HT-29 (cell line): Measurements from ENCODE around the gene PLAAT2. TPM values are rescaled to one million over a fixed set of nuclear protein-coding genes. Genes with fewer than 3 reads are reported as not detected.

Experiments
- DNase-seq: peaks from one replicate; pipeline ENCODE4 v3.0.0-alpha.2; 2015; ENCODE audit warnings: low spot score
- total RNA-seq: library from RNA; depleted of rRNA; stranded (reverse); fragments of >200 nt; shearing (Covaris generic); gene quantifications from 2 replicates; pipeline ENCODE4 v1.2.3, GENCODE V29; 2014; rRNA removed

PLAAT2 gene
- total RNA-seq, 1 experiment from 2014 or later: 4.2 TPM

DNA sequence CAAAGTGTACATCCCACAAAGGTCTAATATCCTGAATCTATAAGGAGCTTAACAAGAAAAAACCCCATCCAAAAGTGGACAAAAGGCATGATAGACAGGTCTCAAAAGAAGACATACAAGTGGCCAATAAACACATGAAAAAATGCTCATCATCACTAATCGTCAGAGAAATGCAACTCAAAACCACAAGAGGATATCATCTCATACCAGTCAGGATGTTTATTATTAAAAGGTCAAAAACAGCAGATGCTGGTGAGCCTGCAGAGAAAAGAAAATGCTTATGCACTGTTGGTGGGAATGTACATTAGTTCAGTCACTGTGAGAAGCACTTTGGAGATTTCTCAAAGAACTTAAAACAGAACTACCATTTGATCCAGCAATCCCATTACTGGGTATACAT lies 44.6 kb downstream of the PLAAT2 start:
- no peak for DNase-seq

DNA sequence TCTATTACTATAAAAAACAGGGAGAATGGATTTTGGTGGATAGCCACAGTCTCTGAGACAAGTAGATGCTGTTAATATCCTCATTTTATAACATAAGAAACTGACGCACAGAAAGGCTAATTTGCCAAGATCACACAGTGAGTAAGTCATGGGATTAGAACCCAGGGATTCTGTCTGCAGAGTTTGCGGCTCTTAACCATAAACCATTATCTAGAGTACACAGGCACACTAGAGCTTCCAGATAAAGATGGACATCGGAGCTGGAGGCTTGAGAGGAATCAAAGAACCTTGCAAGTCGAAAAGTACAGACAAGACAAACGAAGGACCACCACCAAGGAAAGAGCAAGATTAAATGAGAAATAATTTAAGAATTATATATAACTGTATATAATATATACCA lies 46.0 kb downstream of the PLAAT2 start:
- DNase-seq: no peak

DNA sequence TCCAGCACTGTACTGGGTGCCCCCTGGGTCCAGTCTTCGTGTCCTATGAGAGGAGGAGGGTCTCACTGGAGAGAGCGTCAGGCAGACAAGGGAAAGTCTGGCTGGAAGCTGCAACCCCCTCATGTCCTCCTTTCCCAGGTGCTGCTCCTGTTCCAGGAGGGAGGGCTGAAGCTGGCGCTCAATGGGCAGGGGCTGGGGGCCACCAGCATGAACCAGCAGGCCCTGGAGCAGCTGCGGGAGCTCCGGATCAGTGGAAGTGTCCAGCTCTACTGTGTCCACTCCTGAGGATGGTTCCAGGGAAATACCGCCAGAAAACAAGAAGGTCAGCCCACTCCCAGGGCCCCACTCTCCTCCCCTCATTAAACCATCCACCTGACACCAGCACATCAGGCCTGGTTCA lies 47.1 kb downstream of the PLAAT2 start:
- no peak for DNase-seq

DNA sequence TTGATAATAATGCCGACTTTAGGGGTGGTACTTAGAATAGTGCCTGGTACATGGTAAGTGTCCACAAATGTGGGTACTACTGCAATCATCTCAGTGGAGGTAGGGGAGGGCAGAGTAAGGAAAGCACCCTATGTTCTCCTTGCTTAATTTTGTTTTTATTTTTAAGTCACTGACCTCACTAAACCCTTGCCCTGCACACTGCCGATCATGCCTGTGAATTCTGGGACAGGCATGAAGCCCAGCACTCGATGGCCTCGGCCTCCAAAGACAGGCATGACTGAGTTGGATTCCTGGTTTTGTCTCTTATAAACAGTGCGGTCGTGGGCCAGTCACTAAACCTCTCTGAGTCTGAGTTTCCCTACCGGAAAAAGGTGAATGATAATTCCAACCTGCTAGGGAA lies 50.4 kb downstream of the PLAAT2 start:
- DNase-seq: no peak

DNA sequence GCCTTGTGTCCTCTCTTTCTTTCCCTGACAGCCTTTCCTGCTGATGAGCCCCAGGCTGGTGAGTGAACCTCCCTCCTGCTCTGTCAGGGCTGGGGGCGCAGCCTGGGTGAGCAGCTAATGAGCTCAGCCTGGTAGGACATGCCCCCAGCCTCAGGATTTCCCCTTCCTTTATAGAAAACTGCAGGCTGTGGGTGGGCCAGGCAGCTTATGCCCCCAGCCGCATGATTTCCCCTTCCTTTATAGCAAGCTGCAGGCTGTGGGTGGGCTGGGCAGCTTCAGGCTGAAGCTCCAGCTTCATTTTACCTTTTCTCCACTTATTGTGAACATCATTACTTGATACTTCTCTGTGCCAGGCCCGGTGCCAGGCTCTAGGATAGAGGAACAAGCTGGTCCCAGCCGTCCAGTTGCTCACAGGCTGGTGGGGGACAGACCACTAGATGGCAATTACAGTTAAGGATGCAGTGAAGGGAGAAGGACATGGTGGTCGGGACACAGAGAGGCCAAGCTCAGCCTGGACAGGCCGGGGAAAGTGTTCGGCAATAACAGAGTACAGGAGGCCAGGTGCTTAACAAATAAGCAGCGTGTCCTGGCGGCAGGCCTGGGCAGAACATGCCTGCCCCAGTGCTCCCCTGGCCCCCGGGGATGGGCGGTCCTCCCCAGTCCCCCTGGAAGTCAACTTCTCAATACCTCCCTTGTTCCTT lies 52.0 kb downstream of the PLAAT2 start:
- DNase-seq: no peak

DNA sequence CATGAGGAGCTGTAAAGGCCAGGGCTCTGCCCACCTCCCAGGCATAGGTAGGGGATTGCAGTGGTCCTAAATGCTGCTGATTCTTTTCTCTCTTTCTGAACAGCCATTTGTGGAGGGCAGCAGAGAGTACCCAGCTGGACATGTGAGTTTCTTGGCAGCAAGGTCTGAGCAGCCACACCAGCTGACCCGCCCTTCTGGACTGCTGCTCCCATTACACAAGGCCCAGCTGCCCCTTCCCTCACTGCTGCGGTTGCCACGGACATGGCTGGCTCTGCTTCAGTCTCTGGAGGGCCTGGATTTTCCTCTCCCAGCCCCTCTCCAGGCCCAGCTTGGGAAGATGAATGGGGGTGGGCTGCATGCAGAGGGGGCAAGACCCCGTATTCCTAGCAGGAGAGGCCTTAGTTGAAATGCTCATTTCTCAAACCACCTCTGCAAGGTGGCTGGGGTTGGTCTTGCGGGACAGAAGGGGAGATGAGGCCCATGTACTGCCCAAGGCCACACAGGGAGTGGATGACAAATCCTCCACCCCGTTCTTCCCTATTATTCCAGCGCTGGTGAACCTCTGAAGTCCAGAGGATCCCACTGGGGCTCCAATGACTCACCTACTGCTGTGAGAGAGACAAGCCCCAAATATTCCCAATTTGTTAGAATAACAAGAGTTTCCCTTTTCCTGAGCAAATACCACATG lies 52.7 kb downstream of the PLAAT2 start:
- DNase-seq: peak; percentile 73

DNA sequence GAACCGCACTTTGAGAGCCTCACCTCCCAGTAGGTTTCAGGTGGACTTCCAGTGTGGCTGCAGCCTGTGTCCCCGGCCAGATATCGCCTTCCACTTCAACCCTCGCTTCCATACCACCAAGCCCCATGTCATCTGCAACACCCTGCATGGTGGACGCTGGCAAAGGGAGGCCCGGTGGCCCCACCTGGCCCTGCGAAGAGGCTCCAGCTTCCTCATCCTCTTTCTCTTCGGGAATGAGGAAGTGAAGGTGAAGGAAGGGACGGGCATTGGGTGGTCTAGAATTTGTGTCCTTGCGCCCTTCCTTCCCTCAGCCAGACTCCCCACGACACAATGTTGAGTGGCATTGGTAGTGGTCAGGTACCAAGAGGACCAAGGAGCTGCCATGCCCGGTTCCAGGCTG lies 54.4 kb downstream of the PLAAT2 start:
- DNase-seq: no peak

DNA sequence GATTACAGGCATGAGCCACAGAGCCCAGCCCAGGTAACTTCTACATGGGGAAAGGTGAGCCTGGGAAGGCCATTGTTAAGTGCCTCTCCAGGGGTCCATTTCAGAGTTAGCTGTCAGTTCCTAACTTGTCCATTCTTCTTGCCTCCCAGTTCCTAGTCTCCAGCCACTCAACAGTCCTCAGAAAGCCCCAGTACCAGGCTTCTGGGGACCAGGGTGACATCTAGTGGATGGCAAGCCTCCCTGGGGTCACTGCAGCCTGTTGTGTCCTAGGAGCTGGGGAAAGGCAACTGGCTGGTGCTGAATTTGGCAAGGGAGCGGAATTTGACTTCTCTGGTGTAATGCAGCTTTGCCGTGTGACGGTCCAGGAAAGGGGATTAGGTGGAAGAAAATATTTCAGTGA lies 55.2 kb downstream of the PLAAT2 start:
- peak; percentile 91 for DNase-seq

DNA sequence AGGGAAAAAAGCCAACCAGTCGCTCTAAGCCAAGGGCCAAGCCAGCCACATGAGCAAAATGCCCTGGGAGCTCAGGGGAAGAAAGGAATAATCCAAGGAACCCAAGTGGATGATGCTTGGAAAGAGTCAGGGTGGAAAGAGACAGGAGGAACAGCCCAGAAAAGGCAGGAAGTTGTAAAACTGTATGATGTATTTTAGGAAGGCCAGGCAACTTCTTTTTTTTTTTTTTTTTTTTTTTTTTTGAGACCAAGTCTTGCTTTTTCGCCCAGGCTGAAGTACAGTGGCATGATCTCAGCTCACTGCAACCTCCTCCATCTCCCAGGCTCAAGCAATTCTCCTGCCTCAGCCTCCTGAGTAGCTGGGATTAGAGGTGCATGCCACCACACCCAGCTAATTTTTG lies 55.7 kb downstream of the PLAAT2 start:
- no peak for DNase-seq

DNA sequence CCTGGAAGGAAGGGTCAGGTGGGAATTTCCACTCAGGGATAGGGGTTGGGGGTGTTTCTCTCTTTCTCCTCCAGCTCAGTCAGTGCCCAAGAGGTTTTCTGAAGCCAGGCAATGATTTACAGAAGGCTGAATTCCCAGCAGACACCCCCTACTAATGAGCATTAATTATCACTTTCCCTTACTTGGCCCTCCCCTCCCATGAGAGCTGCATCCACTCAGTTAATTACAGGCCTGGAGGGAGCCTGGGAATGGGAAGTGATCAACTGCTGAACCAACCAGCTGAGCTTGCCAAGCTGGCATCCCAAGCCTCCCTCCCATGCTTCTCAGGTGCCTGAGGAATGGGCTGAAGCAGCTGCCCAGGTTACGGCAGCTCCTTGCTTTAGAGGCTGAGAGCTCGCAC lies 56.3 kb downstream of the PLAAT2 start:
- DNase-seq: no peak

DNA sequence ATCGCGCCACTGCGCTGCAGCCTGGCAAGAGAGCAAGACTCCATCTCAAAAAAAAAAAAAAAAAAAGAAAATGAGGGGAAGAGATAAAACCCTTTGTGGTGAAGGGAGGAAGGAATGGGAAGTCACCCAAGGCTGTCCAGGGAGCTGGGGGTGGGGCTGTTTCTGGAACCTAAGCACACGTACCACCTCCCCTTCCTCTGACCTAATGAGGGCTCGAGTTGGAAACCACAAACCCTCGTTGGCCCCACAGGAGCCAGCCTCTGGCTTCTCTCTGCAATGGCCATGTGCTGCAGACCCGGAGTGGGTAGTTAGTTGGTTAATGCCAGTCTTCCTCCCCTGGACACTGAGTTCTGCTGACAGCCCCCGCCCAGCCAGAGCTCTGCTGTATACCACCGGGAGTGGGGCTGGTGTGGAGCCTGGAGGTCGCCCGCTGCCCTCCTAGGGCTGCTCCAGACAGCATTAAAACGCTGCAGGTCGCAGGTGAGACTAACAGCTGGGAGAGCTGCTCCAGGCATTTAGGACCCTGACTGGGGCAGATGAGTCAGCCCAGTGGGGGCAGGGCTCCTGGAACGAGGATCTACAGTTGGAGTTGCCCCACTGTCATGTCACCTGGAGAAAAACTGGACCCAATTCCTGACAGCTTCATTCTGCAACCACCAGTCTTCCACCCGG lies 57.2 kb downstream of the PLAAT2 start, which contains the start of gene LGALS12:
LGALS12 (plus strand) TSS at position 228 of the 672 bp plus-strand sequence; CDS start at position 603, 375 bp downstream.
- DNase-seq: no peak

DNA sequence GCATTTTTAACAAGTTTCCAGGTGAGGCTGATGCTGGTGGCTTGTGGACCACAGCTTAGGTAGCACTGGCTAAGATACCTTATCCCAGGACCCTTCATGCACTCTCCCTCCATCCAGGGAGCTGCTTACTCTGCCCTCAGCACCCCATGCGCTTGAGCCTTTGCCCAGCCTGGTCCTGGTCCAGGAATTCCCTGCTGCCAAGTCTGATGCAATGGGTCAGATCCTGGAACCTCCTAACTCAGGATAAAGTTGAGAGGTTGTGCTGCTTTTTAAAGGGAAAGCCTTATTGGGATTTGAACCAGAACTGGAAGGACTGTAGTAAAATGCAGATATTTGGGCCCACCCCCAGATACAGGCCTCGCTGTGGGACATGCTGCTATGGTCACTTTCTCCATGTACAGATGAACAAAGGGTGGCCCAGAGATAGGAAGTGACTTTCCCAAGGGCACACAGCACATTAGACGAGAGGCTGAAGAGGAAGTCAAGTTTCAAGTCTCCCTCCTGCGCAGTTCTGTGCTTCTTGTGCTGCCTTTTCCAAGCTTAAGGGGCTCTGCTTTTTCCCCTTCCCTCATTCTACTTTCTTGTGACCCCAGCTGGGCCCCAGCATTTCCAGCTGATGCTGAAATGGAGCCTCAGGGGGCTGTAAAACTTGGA lies 58.1 kb downstream of the PLAAT2 start:
- DNase-seq: no peak

DNA sequence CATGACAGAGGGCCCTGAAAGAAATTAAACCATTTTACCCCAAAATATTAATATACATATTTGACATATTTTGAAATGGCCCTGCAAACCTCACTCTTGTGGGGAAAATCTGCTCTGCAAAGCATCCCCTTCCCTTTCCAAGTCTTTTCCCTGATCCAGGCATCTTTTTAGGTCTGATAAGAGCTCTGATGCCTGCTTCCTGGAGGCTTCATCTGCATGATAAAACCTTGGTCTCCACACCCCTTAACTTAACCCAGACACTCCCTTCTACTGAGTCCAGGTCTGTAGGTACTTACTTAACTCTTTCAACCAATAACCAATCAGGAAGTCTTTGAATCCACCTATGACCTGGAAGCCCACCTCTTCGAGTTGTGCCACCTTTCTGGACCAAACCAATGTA lies 59.1 kb downstream of the PLAAT2 start:
- DNase-seq: no peak

DNA sequence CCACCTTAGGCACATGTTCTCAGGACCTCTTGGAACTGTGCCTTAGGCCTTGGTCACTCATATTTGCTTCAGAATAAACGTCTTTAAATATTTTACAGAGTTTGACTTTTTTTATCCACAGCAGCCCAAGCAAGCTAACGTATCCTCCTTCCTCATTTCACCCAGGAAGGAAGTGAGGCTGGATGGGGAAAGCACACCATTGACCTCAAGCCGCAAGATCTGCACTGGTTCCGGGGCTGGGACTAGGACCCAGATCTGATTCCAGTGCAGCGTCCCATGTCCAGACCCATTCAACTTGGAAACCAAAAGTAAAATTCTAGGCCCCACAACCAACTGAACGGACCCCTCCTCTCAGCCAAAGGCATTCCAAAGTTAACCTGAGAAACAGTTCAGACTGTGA lies 59.7 kb downstream of the PLAAT2 start:
- DNase-seq: no peak

Other genes with a start within 250 kb of the PLAAT2 start
- 0.18 and 0.43 TPM in 2 replicates for gene SLC22A9, start 193.6 kb downstream of the PLAAT2 start, total RNA-seq
- gene PLAAT5, start 72.2 kb downstream of the PLAAT2 start, total RNA-seq: 0.21 and 0.79 TPM in 2 replicates
- not detected in 2 replicates for gene LGALS12, start 57.3 kb downstream of the PLAAT2 start, total RNA-seq
- gene PLAAT4, start 26.6 kb downstream of the PLAAT2 start, total RNA-seq: 61.8 and 73.6 TPM in 2 replicates
- gene PLAAT3, start 51.1 kb upstream of the PLAAT2 start, total RNA-seq: 324 and 325 TPM in 2 replicates
- 25.7 and 29.2 TPM in 2 replicates for gene ATL3, start 108.0 kb upstream of the PLAAT2 start, total RNA-seq
- gene RTN3, start 118.1 kb upstream of the PLAAT2 start, total RNA-seq: 84.2 and 89.2 TPM in 2 replicates
- 22.1 and 35.2 TPM in 2 replicates for gene ZFTA, start 205.4 kb upstream of the PLAAT2 start, total RNA-seq